Colonic mucosa (tissue), 4 donors: Measurements from ENCODE around the gene CAP1. TPM values are rescaled to one million over a fixed set of nuclear protein-coding genes. Genes with fewer than 3 reads are reported as not detected.
"Not testable (repeated sequence)": the region's sequence is repeated elsewhere in the genome, so short reads cannot be mapped to it uniquely, and the experiment has no call there.

ENCODE experiments used
- DNase-seq: peaks from one replicate; pipeline ENCODE4 v3.0.0-alpha.2; 2020
- H3K27ac ChIP-seq: fragments of 200-600 bp; one replicate; pipeline ENCODE4 v1.8.0; 2021
- H3K27me3 ChIP-seq: fragments of 200-600 bp; one replicate; pipeline ENCODE4 v1.8.0; 2021
- H3K36me3 ChIP-seq: fragments of 200-600 bp; one replicate; pipeline ENCODE4 v1.8.0; 2021
- H3K4me1 ChIP-seq: fragments of 200-600 bp; one replicate; pipeline ENCODE4 v1.8.0; 2021; ENCODE audit warnings: mild to moderate bottlenecking
- H3K4me3 ChIP-seq: fragments of 200-600 bp; one replicate; pipeline ENCODE4 v1.8.0; 2021
- H3K9ac ChIP-seq, 2 donors: one replicate each; pipeline ENCODE4 v1.7.0; 2013; ENCODE audit warnings: control low read depth in 2 of 2, low read depth in 2 of 2, low read length in 2 of 2
- H3K9me3 ChIP-seq: fragments of 200-600 bp; one replicate; pipeline ENCODE4 v1.8.0; 2021
- CTCF ChIP-seq: fragments of 200-600 bp; IDR thresholded peaks from one replicate; pipeline ENCODE4 v1.8.0; 2022; ENCODE audit warnings: antibody characterized with exemption, mild to moderate bottlenecking
- intact Hi-C: fragments of 100-400 bp; cut with DNase I; formaldehyde crosslinking; loops from one replicate; pipeline ENCODE4 v1.14.1; 2022
- total RNA-seq, 2 donors: library from RNA; stranded (reverse); fragmentation: NEBNext Ultra II Directional in 1 of 2; extraction: Animal tissue kit (Norgen Biotek cat#: 25700) in 1 of 2; gene quantifications; one replicate each; pipeline ENCODE4 v1.2.1, GENCODE V29; 2021
- donor health status: healthy.
- donor health status: DM: no; HTN: no; CAD: no.
- donor health status: DM: no; HTN: no; CAD: no.

Gene CAP1
- total RNA-seq, 2 donors from 2014 or later = 500 to 548 TPM

- Histone ChIP-seq H3K4me1 (peaks cover 6% of the 10 kb centered on the region), H3K27ac (peak overlapping the region; percentile 26), H3K27me3 (no peaks in the 10 kb centered on the region), H3K9me3 (no peaks in the 10 kb centered on the region), H3K36me3 (no peaks in the 10 kb centered on the region), H3K4me3 (no peak overlapping the region), H3K9ac (no peak overlapping the region)
- intact Hi-C loops = no loop called here
- no peak for TF ChIP-seq CTCF
- peak; percentile 54 for DNase-seq
Measured at GRCh38 chr1:40036574-40036973, 4.0 kb upstream of the CAP1 start.

GRCh38 chr1:40037254-40037653 lies 3.3 kb upstream of the CAP1 start:
- H3K27ac ChIP-seq = peak overlapping the region; percentile 26
- intact Hi-C loops, H3K9ac ChIP-seq: not testable (repeated sequence)

GRCh38 chr1:40038697-40039096 lies 1.8 kb upstream of the CAP1 start:
- H3K27ac ChIP-seq = peak overlapping the region; percentile 99

More at GRCh38 chr1:40037254-40037653, 3.3 kb upstream of the CAP1 start:
- peaks cover 12% of the 10 kb centered on the region for H3K4me1 ChIP-seq
- H3K27me3 ChIP-seq, DNase-seq, H3K36me3 ChIP-seq, H3K4me3 ChIP-seq, H3K9me3 ChIP-seq: not testable (repeated sequence)

GRCh38 chr1:40039245-40039756 lies 1.2 kb upstream of the CAP1 start:
- DNase-seq = no peak

More at GRCh38 chr1:40038697-40039096, 1.8 kb upstream of the CAP1 start:
- Histone ChIP-seq H3K9me3 (no peaks in the 10 kb centered on the region), H3K9ac (peak overlapping the region in 1 of 2 donors; percentile 99), H3K27me3 (no peaks in the 10 kb centered on the region), H3K4me3 (no peak overlapping the region), H3K4me1 (peaks cover 22% of the 10 kb centered on the region), H3K36me3 (no peaks in the 10 kb centered on the region)
- intact Hi-C loops = no loop called here
- no peak for DNase-seq
- TF ChIP-seq CTCF = no peak

GRCh38 chr1:40039757-40040510 lies 595 bp upstream of the CAP1 start:
- Histone ChIP-seq H3K9me3 (no peaks in the 10 kb centered on the region), H3K4me3 (peak overlapping the region; percentile 95), H3K27me3 (no peaks in the 10 kb centered on the region), H3K9ac (peak overlapping the region; percentile 96 to 99), H3K27ac (peak overlapping the region; percentile 99), H3K36me3 (no peaks in the 10 kb centered on the region), H3K4me1 (peaks cover 22% of the 10 kb centered on the region)
- DNase-seq = peak; percentile 93
- no peak for TF ChIP-seq CTCF
- intact Hi-C loops = no loop called here

More at GRCh38 chr1:40039245-40039756, 1.2 kb upstream of the CAP1 start:
- Histone ChIP-seq H3K36me3 (no peaks in the 10 kb centered on the region), H3K27ac (peak overlapping the region; percentile 99), H3K4me3 (peak overlapping the region; percentile 95), H3K27me3 (no peaks in the 10 kb centered on the region), H3K9ac (peak overlapping the region; percentile 96 to 99), H3K9me3 (no peaks in the 10 kb centered on the region), H3K4me1 (peaks cover 22% of the 10 kb centered on the region)
- intact Hi-C loops = no loop called here
- TF ChIP-seq CTCF = no peak

GRCh38 chr1:40041466-40041838 lies 923 bp downstream of the CAP1 start:
- Histone ChIP-seq H3K4me1 (peaks cover 31% of the 10 kb centered on the region), H3K9ac (peak overlapping the region; percentile 94 to 99), H3K9me3 (no peaks in the 10 kb centered on the region), H3K27ac (peak overlapping the region; percentile 99), H3K27me3 (no peaks in the 10 kb centered on the region), H3K4me3 (peak overlapping the region; percentile 95), H3K36me3 (no peaks in the 10 kb centered on the region)
- no peak for TF ChIP-seq CTCF
- intact Hi-C loops = no loop called here
- DNase-seq = no peak
